GM18951 (cell line): ENCODE measurements around the gene MAPK8IP3.

ENCODE experiments used
- POLR2A ChIP-seq: IDR thresholded peaks from 4 replicates; pipeline ENCODE4 v1.6.1; 2011; ENCODE audit warnings: mild to moderate bottlenecking; ENCODE audit not compliant: insufficient read length, insufficient read depth; ENCODE audit errors: extremely low read depth
- in situ Hi-C: fragments of 300-500 bp; cut with MboI; formaldehyde crosslinking; loops from one replicate; pipeline ENCODE4 v1.12.0; 2022; ENCODE audit warnings: low sequenced_read_pairs, mixed read lengths, inconsistent platforms; ENCODE audit not compliant: unreplicated experiment

MAPK8IP3 gene

DNA sequence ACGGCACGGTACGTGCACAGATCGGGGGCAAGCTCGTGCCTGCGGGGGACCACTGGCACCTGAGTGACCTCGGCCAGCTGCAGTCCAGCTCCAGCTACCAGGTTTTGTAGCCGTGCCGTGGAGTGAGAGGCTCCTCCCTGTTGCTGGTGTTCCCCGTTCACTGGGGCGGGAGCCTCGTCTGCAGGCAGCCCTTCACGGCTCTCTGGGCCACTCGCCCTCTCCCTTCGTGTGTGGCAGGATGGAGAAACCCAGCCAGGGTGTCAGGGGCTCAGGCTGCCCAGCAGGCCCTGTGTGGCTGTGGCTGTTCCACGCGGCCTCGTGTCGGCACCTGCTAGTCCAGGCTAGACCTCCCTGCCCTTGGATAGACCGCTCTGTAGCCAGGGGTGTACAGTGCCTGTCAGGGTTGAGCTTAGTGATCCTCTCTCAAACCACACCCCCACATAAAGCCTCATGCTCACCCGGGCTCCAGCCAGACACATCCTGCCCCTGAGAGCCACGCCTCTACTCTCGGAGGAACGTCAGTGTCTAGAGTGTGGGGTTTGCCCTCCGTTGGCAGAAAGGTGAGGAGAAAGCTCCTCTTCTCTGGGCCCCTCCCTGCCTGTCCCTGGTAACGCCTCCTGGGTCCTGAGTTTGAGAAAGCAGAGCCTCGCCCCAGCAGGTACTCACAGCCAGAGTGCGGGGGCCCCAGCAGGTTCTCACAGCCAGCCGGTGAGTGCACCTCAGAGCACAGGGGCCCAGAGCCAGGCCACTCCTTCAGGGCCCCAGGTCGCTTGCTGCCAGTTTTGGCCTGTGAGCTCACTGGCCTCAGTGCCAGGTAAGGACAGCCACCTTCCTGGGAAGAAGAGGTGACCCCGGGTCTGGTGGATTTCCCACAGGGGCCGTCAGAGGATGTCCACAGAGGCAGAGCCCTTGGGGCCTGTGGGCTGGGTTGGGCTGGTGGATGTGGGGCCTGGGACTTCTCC lies 37.7 kb downstream of the MAPK8IP3 start:
- in situ Hi-C loops = no loop called here

DNA sequence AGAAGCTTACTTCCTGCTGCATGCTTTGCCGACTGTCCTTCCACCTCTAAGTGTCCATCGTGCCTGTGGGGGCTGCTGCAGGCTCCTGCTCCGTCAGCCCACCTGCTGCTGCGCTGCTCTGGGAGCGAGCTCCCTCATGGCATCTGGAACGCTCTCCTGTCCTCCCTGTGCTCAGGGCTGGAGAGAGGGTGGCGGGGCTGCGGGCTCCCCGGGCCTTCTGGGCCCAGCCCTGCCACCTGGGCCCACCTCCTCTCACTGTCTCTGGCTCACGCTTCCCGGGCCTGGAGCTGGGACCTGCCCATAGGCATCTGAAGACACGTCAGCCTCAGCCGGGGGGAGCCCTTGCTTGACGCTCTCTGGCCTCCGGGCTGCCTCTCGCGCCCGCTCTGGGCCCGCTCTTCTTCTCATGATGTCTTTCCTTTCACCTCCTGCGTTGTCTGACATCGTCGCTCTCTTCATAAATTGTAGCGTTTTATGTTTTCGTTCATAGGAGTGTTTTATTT lies 38.4 kb downstream of the MAPK8IP3 start:
- TF ChIP-seq POLR2A = no peak
- in situ Hi-C loops = no loop called here

More for the DNA sequence above, 37.7 kb downstream of the MAPK8IP3 start:
- TF ChIP-seq POLR2A = no peak

DNA sequence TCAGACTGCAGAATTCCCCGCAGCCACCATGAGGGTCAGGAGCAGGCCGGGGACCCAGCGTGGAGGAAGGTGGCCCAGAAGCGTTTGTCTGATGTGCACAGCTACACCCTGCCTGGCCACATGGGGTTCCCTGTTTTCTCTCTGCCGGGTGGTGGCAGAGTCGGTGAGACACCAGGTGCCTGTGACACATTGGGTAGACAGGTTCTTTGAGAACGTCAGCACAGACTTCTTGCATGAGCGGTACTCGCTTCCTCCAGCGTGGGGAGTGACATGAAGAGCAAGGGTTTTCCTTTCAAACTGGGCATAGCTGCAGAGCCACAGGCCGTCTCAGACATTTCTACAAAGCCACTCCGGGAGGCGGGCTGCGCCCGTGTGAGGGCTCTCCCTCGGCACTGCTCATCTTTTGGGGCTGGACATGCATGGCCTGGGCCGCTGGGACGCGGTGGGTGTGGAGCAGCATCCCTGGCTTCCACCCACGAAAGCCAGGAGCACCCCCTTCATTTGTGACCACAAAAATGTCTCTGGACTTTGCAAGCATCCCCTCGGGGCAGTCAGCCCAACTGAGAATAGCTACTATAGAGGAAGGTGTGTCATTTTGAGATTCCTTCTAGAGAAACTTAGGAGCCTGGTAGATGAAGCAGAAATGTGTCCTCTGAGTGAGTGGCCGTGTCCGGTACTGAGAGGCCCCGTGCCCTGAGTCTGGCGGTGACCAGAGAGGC lies 39.3 kb downstream of the MAPK8IP3 start:
- in situ Hi-C loops = no loop called here
- TF ChIP-seq POLR2A = no peak

DNA sequence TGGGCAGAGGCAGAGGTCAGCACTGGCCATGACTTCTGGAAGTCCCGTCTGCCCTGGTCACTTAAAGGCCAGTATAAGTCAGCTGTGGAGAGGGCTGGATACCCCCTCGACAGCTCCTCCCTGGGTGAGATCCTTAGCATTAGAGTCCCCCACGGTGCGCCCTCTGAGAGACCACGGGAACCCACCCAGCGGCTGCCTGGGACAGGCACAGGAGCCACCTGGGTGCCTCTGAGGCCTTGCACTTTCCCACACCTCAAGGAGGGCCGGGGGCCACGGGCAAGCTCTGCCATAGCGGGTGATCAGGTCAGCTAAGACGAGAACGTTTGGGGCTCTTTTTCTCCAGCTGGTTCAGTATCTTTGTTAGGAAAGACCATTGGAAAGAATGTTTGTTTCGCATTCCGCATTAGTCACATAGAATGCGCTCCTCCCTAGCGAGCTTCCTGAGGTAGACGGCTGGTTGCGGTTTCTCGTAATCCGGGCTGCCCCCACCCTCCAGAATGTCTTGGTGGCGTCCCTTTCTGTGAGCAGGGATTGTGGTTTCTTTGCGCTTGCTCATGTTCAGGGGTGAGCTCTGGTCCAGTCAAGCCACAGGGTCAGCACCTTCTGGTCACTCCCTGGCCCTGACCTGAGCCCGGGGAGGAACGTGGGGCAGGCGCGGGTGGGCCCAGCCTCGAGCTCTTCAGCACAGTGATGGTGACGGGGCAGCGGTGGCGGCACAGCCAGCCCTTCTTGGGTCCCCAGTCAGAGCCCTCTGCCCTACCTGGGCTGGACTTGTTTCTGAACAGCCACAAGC lies 40.1 kb downstream of the MAPK8IP3 start:
- in situ Hi-C loops = no loop called here
- no peak for TF ChIP-seq POLR2A

DNA sequence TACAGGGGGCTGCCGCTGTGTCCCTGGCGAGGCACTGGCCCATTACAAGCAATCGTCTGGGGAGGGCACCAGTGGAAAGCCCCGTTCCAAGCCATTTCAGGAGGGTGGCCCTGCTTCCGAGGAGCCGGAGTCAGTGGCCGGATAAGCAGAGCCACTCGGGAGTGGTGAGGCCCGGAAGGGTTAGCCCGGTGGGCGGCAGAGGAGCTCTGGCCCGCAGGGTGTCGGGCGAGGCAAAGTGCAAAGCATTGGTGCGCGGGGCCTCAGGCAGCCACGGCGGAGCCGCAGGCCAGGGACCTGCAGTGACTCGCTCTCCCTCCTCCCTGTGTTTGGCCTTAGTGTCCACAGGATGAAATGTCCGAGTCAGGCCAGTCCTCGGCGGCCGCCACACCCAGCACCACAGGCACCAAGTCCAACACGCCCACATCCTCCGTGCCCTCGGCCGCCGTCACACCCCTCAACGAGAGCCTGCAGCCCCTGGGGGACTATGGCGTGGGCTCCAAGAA lies 40.7 kb downstream of the MAPK8IP3 start:
- no peak for TF ChIP-seq POLR2A
- in situ Hi-C loops = no loop called here

DNA sequence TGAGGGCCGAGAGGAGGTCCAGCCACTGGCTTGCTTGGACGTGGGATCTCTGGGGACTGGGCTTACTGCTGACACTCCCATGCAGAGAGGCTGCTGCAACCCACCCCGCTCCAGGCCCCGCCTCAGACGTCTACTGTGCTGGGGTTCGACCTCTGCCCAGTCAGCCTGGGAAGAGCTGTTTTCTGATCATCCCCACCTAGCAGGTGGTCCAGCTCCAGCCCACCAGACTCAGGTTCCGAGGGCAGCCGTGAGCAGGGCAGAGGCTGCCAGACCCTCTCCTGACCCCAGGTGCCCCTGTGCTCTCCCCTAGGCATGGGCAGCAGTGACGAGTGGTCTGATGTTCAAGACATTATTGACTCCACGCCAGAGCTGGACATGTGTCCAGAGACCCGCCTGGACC lies 41.9 kb downstream of the MAPK8IP3 start:
- no peak for TF ChIP-seq POLR2A
- in situ Hi-C loops = no loop called here

DNA sequence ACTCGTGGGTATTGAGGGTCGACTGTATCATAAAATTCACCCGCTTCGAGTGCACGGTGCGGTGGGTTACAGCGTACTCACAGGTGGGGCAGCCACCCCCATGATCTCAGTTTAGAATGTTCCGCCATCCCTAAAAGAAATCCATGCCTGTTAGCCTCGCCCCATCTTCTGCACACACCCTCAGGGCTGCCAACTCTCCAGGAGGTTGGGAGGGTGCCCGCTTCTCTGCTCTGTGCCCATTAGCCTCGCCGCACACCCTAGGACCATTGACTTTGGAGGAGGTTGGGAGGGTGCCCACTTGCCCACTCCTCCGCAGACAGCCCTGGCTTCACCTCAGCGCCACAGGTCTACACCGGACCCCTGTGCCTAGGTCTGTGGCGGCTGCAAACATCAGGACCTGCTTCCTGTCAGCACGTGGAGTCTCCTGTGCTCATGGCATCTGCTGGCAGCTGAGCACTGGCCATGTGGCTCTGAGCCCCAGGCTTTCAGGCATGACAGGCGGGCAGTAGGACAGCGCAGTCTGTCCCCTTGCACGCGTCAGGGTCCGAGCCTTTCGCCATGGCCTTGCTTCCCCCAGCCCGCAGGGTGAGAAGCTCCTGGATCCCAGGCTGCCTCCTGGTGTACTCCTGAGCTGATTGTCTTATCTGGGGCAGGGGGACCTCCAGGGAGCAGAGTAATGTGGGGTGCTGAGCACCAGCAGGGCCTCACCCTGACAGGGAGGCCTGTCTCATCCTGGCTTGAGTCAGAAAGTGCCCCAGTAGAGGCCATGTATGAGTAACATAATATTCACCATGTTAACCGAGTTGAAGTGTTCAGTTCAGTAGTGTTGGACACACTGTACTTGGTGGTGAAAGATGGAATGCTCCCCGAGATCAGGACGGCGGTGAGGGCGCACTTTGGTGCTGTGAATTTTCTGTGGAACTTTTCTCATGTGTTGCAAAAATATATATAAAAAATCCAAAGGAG lies 43.4 kb downstream of the MAPK8IP3 start:
- no peak for TF ChIP-seq POLR2A
- in situ Hi-C loops = no loop called here

DNA sequence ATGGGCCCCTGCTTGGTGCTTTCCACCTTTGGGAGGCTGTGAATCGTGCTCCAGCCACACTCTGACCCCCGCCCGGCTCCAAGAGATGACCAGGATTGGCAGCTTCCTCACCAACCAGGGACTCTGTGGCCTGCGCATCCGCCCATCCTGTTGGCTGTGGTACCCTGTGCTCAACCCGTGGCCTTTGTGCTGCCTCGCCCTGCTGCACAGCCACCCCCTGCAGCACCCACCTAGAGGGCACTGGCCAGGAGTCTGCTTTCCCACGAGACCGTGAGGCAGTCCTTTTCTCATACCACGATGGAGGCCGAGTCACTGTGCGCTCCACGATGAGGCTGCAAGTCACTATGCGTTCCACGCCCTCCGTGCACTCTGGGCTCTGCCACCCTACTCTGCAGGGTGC lies 46.0 kb downstream of the MAPK8IP3 start:
- in situ Hi-C loops = no loop called here
- TF ChIP-seq POLR2A = no peak

DNA sequence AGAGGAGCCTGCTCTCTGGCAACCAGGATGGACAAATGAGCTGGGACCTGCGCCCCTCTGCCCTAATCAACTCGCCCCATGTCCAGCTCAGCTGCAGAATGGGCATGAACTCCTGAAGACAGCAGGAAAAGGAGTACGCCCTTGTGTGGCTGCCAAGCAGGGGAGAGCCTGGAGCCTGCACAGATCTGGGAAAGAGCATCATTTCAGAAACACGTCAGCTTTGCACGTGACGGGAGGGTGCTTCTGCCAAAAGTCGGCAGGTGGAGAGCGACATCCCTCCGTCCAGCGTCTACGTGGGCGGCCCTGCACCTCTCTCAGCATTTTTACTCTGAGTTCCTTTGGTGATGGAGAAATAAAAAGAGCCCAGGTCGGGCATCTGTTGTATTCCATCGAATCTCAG lies 46.9 kb downstream of the MAPK8IP3 start:
- no peak for TF ChIP-seq POLR2A
- in situ Hi-C loops = no loop called here

DNA sequence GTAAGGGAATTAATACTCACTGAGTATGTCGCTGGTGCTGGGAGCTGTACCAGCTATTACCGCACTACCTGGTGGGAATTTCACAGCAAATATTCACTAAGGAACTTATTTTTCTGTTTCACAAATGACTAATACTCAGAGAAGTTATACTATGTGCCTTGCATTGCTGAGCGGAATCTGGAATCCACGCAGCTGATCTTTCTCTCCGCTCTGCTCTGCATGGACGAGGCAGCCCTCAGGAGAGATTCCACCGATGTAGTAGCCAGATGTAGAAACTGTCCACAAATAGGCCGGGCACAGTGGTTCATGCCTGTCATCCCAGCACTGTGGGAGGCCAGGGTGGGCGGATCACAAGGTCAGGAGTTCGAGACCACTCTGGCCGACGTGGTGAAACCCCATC lies 48.2 kb downstream of the MAPK8IP3 start:
- no peak for TF ChIP-seq POLR2A
- in situ Hi-C loops = no loop called here

DNA sequence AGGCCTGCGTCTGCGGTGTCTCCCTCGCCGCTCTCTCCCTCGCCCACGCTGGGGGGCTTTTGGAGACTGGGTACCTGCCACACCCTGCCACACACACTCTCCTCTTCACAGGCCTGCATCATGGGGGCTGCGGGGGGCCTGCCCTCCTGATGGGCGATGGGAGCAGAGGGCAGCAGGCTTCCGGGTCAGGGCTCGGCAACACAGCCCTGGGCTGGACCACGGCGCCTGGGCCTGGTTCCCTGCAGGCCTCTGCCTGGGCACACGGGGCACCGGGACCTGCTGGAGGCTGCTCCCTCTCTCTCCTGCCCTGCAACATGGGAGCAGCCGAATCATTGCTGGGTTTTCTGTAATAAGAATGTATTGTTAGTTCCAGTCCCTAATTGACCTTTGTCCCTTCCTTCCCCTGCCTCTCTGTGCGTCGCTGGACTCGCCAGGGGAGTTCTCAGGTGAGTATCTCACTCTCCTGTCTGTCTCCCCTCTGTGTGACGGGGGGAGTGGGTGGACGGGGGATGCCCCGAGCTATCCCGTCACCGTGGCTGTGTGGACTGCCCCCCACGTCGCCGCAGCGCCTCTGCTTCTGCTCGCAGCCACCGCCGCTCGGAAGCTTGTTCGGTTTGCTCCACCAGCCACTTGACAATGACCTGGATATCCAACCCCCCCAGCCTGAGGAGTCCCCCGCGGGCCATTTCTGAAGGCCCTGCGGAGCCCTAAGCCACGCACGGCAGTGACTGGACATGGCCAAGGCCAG lies 51.9 kb downstream of the MAPK8IP3 start:
- no peak for TF ChIP-seq POLR2A
- in situ Hi-C loops = no loop called here
